HG02970 (cell line): ENCODE data around the gene FANCE.

Experiments
- ATAC-seq: cut with Tn5 transposase; IDR thresholded peaks from one replicate; pipeline ENCODE4 v1.9.1; 2021; ENCODE audit warnings: mild to moderate bottlenecking, moderate library complexity, moderate number of reproducible peaks; ENCODE audit not compliant: unreplicated experiment, low FRiP score

The FANCE gene

GRCh38 chr6:35483062-35483461 lies 30.9 kb downstream of the FANCE start:
- no peak for ATAC-seq

GRCh38 chr6:35483490-35483889 lies 31.4 kb downstream of the FANCE start:
- no peak for ATAC-seq

GRCh38 chr6:35483893-35484645 lies 31.9 kb downstream of the FANCE start:
- no peak for ATAC-seq

- no peak for ATAC-seq
Observed at GRCh38 chr6:35484921-35485392, 32.8 kb downstream of the FANCE start.

- no peak for ATAC-seq
Observed at GRCh38 chr6:35485402-35485877, 33.3 kb downstream of the FANCE start.

DNA sequence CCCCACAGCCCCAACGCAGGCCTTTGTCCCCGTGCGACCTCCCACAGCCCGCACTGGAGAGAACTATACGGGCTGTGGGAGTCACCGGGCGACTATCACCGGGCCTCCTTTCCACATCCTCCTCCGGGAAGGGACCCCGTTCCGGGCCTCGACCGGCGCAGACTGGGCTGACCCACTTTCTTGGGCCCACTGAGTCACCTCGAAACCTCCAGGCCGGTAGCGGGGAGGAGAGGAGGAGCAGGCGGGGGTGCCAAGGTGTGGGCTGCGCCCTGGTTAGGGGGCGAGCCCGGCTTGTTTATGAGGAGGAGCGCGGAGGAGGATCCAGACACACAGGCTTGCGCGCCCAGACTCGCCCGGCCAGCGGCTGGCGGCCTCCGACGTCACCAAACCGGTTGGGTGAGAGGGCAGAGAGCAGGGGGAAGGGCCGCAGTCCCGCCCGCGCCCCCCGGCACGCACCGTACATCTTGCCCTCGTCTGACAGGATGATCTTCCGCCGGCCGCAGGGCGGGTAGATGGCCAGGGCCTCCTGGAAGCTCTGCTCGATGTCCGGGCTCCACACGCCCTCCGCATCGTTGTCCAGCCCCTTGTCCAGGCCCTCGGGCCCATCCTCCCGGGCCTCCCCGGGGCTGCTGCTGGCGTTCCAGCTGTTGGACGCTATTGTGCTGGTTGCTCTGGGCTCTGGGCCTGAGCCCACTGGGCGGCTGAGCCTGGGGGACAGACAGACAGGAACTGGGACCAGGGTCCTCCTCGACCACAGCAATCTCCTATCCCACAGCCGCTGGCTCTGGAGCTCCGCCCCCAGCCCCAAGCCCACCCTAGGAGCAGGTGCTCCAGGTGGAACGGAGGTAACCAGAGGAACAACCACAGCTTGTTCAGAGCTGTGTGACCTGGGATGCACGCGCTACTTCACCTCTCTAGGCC lies 34.1 kb downstream of the FANCE start:
- ATAC-seq: no peak

- ATAC-seq: no peak
Observed at GRCh38 chr6:35487658-35488516, 35.7 kb downstream of the FANCE start.

DNA sequence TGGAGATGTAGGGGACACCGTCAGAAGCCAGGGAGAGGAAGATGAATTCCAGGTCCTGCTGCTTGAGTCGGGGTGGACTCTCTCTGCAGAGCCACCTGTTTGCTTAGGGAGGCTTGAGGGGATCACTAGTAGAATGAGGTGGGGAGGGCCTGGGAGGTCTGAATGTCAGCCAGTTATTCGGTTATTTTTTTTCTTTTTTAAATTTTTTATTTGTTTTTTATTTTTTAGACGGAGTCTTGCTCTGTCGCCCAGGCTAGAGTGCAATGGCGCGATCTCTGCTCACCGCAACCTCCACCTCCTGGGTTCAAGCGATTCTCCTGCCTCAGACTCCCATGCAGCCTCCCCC lies 36.4 kb downstream of the FANCE start:
- ATAC-seq: no peak

DNA sequence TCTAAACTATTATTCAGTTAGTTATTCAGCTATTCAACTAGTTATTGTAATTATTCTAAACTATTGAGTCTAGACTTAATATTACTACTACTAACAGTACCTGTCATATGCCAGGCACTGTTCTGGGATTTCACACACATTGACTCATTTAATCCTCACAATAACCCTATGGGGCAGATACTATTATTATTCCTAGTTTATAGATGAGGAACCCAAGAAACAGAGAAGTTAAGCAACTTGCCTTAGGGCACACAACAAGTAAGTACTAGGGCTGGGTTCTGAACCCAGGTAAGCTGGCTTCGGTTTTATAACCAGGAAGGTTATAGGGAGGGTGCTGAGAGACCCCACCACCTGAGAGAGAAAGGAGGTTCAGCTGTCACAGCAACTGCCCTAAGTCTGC lies 36.9 kb downstream of the FANCE start:
- ATAC-seq: no peak

DNA sequence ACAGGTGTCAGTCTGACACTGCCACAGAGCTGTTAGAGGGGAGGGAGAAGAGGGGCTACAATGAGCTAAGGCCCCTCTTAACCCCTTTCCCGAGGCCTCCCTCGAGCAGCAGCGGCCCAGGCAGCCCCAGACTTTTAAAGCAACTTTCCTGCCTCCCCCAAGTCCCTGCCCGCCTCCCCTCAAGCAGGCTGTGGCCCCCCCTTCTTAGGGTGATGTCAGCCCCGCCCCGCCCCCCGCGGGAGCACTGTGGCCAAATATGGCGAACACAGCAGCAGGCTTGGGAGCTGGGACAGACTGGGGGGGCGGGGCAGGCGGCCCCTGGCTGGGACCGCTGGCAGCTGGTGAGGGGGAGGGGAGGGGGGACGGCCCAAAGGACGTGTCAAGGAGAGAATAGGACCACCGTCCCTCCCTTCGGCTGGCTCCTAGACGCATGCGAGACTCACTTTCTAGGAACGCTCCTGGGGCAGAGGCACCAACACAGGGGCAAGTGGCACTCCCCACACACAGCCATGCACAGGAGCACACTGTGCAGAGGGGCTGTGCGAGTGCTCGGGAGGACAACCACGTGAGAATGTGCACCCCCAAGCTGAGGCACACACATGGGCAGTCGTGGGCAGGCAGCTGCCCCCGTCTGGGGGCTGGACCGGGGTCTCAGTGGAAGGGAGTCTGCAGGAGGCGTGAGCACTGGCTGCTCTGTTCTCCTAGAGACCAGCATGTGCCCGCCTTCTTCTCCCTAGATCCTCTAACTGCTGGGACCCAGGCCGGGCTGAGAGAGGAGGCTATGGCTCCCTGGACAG lies 38.1 kb downstream of the FANCE start:
- no peak for ATAC-seq

GRCh38 chr6:35490821-35491557 lies 38.9 kb downstream of the FANCE start:
- ATAC-seq: no peak

- ATAC-seq: no peak
Observed at GRCh38 chr6:35491558-35492257, 39.6 kb downstream of the FANCE start.

DNA sequence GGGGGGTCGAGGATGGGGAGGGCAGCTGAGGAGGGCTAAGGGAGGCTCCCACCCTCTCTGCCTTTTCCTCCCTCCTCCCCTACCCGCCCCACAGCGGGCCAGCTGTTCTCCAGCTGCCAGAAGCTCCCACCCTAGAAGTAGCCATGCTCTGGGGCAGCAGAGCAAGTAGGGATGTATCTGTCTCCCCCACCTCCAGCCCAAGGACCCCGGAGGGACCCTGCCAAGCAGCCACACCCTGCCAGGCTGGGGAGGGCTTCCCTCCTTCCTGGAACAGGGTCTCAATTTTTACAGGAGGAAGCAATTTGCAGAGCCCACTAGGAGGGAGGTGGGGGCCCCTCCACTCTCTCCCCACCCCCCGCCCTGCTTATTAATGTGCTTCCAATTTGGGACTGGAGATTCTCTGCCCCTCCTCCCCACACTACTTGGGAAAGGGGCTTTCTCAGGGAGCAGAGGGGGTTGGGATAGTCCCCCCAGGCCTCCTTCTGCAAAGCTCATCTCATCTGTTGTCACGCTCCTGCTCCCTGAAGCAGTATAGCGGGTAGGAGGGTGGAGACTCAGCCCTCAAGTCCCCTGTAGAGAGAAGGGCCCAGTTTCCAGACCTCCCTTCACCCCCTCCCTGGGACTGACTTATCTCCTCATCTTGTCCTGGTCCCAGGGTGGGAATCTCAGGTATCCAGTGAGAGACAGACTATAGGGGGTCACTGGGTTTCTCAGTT lies 40.3 kb downstream of the FANCE start:
- no peak for ATAC-seq

- ATAC-seq: no peak
Observed at GRCh38 chr6:35492974-35493284, 40.8 kb downstream of the FANCE start.

DNA sequence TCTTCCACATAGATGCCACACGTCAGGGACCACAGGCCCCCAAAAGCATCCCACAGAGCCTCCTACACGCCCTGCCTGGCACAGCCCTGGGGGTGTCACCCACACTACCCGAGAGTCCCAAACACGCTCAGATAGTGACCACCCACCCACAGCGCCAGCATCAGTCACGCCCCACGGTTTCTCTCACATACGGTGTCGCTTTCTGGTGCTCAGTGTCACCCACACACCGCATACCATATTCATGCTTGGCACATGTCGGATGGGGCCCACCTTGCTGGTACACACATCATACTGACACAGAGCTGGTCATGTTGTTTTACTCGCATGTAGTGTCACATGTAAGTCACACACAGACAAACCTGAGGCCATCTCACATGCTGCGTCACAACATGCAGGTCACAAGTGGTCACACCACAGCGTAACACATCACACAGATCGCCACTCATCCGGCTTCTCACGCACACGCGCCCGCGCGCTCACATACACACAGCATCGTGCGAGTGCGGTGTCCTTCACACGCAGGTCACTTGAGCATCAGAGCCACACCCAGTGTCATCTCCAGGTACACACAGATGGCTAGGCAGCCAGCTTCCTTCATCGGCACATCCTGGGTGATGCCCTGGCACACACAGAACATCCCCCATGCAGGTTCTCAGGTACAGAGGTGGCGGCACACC lies 41.3 kb downstream of the FANCE start:
- ATAC-seq: no peak

DNA sequence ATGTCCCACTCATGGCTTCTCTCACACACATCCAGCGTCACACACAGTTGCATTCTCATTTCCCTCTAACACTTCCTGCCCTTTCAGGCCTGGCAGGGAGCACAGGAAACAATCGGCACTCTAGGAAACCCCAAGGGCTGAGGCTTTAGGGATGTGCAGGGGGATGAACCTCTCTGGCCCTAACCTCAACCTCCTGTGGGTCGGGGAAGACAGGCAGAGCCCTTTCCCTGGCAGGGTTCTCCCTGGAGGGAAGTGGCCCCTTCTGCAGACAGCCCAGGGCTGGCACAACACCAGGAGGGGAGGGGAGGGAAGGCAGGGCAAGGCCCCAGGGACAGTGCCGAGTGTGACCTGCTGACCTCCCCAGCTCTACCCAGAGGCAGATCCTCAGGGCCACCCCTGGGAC lies 42.0 kb downstream of the FANCE start:
- ATAC-seq: no peak

DNA sequence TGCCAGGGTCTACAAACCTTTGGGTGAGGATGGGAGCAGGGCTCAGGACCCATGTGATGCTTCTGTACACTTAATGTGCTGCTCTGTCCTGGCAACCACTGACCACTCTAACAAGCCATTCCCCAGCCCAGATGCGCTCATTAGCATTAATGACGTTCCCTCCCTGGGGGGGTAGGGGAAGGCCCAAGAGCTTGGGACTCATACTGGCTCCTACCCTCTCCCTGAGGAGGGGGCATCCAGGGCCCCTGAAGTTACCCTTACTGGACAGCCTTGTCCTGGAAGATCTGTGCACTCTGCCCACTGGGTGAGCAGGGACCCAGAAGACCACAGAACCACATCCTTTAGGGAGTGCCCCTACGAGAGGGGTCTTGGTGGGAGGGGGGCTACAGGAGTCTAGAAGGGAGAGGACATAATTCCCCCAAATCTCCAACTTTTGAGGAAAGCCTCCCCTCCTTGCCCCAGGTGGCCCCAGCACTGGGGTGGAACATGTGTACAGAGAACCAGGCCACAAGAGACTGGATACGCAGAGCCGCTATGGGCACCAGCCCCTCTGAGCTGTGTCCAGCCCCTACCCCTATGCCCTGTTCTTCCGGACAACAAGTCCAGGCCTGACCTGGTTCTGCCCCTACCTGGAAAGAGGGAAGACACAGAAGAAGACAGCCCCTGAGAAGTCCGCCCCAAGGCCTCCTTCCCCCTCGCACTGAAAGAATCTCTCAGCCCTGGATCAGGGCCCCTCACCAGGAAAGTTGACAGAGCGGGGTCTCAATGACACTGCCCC lies 43.3 kb downstream of the FANCE start:
- no peak for ATAC-seq
